Activated naive CD8-positive, alpha-beta T cell (primary cell): ENCODE data around the gene TMC6.
A peak's percentile ranks its signal among the peaks of the same experiment; 100 is the strongest.
"Not testable (repeated sequence)": the region's sequence is repeated elsewhere in the genome, so short reads cannot be mapped to it uniquely, and the experiment has no call there.

ENCODE experiments used
- H3K27ac Mint-ChIP-seq: one replicate; pipeline ENCODE4 v1.8.0; 2021; ENCODE audit warnings: mixed read lengths
- H3K27me3 Mint-ChIP-seq: one replicate; pipeline ENCODE4 v1.8.0; 2021; ENCODE audit warnings: mixed read lengths
- H3K36me3 Mint-ChIP-seq: one replicate; pipeline ENCODE4 v1.8.0; 2021; ENCODE audit warnings: mixed read lengths
- H3K4me1 Mint-ChIP-seq: one replicate; pipeline ENCODE4 v1.8.0; 2021; ENCODE audit warnings: low read depth, mixed read lengths
- H3K4me3 Mint-ChIP-seq: one replicate; pipeline ENCODE4 v1.8.0; 2021; ENCODE audit warnings: mild to moderate bottlenecking, mixed read lengths
- H3K9me3 Mint-ChIP-seq: one replicate; pipeline ENCODE4 v1.8.0; 2021; ENCODE audit warnings: low read depth, mixed read lengths

TMC6 gene

DNA sequence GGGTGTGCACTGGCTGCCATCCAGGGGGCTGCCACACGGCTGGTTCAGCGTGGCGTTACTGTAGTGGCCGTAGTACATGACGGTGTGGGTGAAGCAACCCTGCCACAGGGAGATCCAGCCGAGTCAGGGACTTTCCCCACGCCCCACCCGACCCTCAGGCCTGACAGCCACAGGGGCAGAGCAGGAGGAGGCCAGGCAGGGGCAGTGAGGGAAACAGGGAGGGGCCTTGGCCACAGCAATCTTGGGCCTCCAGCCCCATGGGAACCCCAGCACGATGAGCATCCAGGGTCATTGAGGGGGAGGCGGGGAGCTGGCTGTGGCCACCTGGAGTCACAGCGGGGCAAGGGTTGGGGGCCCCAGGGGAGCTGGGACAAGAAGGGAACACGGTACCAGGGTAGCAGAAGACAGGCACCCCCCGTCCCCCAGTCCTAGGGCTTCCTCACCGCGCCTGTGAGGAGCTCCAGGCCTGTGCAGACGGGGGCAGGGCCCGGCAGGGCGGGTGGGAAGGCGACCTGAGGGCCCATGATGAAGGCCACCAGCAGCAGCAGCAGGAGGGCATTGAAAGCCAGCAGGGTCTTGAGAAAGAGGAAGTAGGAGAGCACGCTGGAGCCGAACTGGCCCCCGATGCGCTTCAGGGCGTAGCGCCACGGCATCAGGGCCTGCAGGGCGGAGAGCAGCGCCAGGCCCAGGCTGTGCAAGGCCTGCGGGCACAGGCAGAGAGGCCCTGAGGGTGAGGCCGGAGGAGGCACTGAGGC lies 4.3 kb downstream of the TMC6 start:
- Mint-ChIP-seq H3K27me3 (no peaks in the 10 kb centered on the region), H3K4me3 (peak overlapping the region; percentile 76), H3K9me3 (no peaks in the 10 kb centered on the region), H3K4me1 (peaks cover 59% of the 10 kb centered on the region), H3K36me3 (peaks cover 8% of the 10 kb centered on the region), H3K27ac (peak overlapping the region; percentile 88)

DNA sequence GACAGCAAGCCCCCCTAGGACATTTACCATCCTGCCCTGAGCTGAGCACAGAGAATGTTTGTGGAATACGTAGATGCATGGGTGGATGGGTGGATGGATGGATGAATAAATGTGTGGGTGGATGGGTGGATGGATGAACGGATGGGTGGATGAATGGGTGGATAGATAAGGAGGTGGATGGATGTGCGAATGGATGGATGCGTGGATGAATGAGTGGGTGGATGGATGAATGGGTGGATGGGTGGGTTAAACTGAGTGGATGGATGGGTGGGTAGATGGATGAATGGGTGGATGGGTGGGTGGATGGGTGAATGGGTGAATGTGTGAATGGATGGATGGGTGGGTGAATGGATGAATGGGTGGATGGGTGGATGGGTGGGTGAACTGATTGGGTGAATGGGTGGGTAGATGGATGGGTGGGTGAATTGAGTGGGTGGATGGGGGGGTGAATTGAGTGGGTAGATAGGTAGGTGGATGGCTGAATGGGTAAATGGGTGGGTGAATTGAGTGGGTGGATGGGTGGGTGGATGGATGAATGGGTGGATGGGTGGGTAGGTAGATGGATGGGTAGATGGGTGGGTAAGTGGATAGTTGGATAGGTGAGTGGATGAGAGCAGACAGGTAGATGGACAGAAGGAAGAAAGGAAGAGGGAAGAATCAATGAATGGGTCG lies 5.2 kb downstream of the TMC6 start:
- Mint-ChIP-seq H3K9me3 (no peaks in the 10 kb centered on the region), H3K4me3 (peak overlapping the region; percentile 82), H3K4me1 (peaks cover 54% of the 10 kb centered on the region), H3K27me3 (no peaks in the 10 kb centered on the region), H3K27ac (peak overlapping the region; percentile 88), H3K36me3 (peaks cover 8% of the 10 kb centered on the region)

- peak overlapping the region; percentile 82 for H3K4me3 Mint-ChIP-seq
- no peaks in the 10 kb centered on the region for H3K27me3 Mint-ChIP-seq
- H3K36me3 Mint-ChIP-seq = peaks cover 9% of the 10 kb centered on the region
- H3K4me1 Mint-ChIP-seq = peaks cover 57% of the 10 kb centered on the region
- H3K9me3 Mint-ChIP-seq = no peaks in the 10 kb centered on the region
- H3K27ac Mint-ChIP-seq = peak overlapping the region; percentile 76
These were observed 5.7 kb downstream of the TMC6 start for GRCh38 chr17:78122931-78123249.

- Mint-ChIP-seq H3K27ac (peak overlapping the region; percentile 78), H3K36me3 (peaks cover 9% of the 10 kb centered on the region), H3K27me3 (no peaks in the 10 kb centered on the region), H3K4me3 (peak overlapping the region; percentile 82), H3K4me1 (peaks cover 61% of the 10 kb centered on the region), H3K9me3 (no peaks in the 10 kb centered on the region)
These were observed 6.2 kb downstream of the TMC6 start for GRCh38 chr17:78122216-78122930.

DNA sequence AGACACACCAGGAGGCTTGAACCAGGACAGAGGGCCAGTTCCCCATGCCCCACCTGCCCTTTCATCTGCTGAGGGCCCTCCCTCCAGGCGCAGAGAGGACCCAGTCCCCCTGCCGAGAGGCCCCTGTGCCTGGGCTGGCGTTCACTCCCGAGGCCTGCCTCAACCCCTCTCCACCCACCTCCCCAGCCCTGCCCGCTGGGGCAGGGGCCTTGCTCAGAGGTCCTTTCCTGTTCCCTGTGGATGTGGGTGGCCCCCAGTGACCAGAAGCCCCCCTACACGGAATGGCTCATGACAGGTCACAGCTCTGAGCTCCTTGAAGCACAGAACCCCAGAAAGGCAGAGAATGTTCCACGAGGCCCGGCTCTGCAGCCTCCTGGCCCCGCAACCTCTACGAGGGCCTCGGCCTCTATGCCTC lies 6.7 kb downstream of the TMC6 start:
- peaks cover 60% of the 10 kb centered on the region for H3K4me1 Mint-ChIP-seq
- H3K27ac Mint-ChIP-seq = peak overlapping the region; percentile 78
- no peaks in the 10 kb centered on the region for H3K27me3 Mint-ChIP-seq
- H3K9me3 Mint-ChIP-seq = no peaks in the 10 kb centered on the region
- H3K36me3 Mint-ChIP-seq = peaks cover 9% of the 10 kb centered on the region
- H3K4me3 Mint-ChIP-seq = peak overlapping the region; percentile 82

- peaks cover 56% of the 10 kb centered on the region for H3K4me1 Mint-ChIP-seq
- peak overlapping the region; percentile 78 for H3K27ac Mint-ChIP-seq
- no peaks in the 10 kb centered on the region for H3K27me3 Mint-ChIP-seq
- H3K9me3 Mint-ChIP-seq = no peaks in the 10 kb centered on the region
- H3K4me3 Mint-ChIP-seq = peak overlapping the region; percentile 82
- H3K36me3 Mint-ChIP-seq = peaks cover 9% of the 10 kb centered on the region
These were observed 7.4 kb downstream of the TMC6 start for GRCh38 chr17:78120971-78121800.

- Mint-ChIP-seq H3K27me3 (no peaks in the 10 kb centered on the region), H3K9me3 (no peaks in the 10 kb centered on the region), H3K4me1 (peaks cover 53% of the 10 kb centered on the region), H3K27ac (no peak overlapping the region), H3K36me3 (peaks cover 9% of the 10 kb centered on the region), H3K4me3 (peak overlapping the region; percentile 82)
These were observed 8.0 kb downstream of the TMC6 start for GRCh38 chr17:78120537-78120936.

- Mint-ChIP-seq H3K36me3 (peaks cover 9% of the 10 kb centered on the region), H3K27ac (no peak overlapping the region), H3K4me1 (peaks cover 56% of the 10 kb centered on the region), H3K4me3 (no peak overlapping the region), H3K27me3 (no peaks in the 10 kb centered on the region), H3K9me3 (no peaks in the 10 kb centered on the region)
These were observed 9.7 kb downstream of the TMC6 start for GRCh38 chr17:78118801-78119241.

- Mint-ChIP-seq H3K36me3 (peaks cover 2% of the 10 kb centered on the region), H3K9me3 (no peaks in the 10 kb centered on the region), H3K4me3 (no peak overlapping the region), H3K27me3 (no peaks in the 10 kb centered on the region), H3K4me1 (peaks cover 52% of the 10 kb centered on the region), H3K27ac (peak overlapping the region; percentile 41)
These were observed 11.3 kb downstream of the TMC6 start for GRCh38 chr17:78117027-78117981.

GRCh38 chr17:78116411-78116810 lies 12.1 kb downstream of the TMC6 start:
- peaks cover 2% of the 10 kb centered on the region for H3K36me3 Mint-ChIP-seq
- no peak overlapping the region for H3K27ac Mint-ChIP-seq
- no peaks in the 10 kb centered on the region for H3K27me3 Mint-ChIP-seq
- H3K4me3 Mint-ChIP-seq = no peak overlapping the region
- peaks cover 43% of the 10 kb centered on the region for H3K4me1 Mint-ChIP-seq
- H3K9me3 Mint-ChIP-seq = no peaks in the 10 kb centered on the region

DNA sequence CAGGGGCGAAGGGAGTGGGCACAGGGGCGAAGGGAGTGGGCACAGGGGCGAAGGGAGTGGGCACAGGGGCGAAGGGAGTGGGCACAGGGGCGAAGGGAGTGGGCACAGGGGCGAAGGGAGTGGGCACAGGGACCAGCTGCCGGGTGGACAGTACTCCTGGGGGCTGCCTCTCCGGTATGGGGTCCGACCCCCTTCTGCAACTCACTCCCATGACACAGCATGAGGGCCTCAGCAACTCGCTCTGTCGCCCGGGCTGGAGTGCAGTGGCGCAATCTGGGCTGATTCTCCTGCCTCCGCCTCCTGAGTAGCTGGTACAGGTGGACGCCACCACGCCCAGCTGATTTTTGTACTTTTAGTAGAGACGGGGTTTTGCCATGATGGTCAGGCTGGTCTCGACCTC lies 12.8 kb downstream of the TMC6 start:
- peaks cover 38% of the 10 kb centered on the region for H3K4me1 Mint-ChIP-seq
- not testable (repeated sequence) for H3K9me3 Mint-ChIP-seq, H3K27ac Mint-ChIP-seq, H3K36me3 Mint-ChIP-seq, H3K4me3 Mint-ChIP-seq, H3K27me3 Mint-ChIP-seq

DNA sequence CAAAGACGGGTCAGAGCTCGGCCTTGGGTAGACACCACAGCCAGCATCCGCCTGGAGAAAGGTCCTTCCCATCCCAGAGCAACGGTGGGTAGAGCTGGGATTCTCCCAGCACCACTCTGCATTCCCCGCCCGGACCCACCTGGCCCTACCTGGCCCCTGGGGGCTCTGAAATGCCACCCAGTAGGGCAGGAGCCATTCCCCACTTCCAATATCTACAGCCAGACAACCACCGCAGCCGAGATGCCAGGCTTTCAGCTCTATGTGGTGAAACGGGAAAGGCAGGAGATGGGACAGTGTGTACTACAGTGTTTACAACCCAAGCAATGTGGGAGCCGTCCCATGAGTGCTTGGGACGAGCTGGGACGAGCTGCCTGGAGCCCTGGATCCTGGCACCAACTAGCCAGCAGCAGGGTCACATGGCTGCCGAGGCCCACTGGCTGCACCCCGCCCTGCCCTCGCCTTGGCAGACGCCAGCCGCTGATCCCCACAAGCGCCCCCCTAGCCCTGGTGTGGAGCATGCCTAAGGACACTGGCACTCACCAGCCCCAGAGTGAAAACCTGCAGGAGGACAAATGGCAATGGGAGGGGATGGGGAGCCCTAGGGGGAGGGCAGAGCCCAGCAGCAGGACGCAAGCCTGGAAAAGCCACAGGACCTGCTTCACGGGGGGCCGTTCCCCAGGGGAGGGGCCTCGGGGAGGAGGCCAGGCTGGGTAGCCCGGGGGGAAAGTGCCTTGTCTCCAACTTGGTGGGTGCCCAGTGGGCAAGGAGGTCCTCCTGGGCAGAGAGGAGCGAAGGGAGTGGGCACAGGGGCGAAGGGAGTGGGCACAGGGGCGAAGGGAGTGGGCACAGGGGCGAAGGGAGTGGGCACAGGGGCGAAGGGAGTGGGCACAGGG lies 13.5 kb downstream of the TMC6 start:
- peaks cover 34% of the 10 kb centered on the region for H3K4me1 Mint-ChIP-seq
- peak overlapping the region; percentile 41 for H3K27ac Mint-ChIP-seq
- no peaks in the 10 kb centered on the region for H3K9me3 Mint-ChIP-seq
- H3K4me3 Mint-ChIP-seq = no peak overlapping the region
- H3K36me3 Mint-ChIP-seq = peaks cover 2% of the 10 kb centered on the region
- H3K27me3 Mint-ChIP-seq = no peaks in the 10 kb centered on the region
